Activated CD4-positive, alpha-beta T cell treated with anti-CD3 and anti-CD28 coated beads for 48 hours (primary cell): ENCODE measurements around the gene N4BP2L1.

Experiments used
- DNase-seq: peaks from one replicate; pipeline ENCODE4 v3.0.0-alpha.2; 2020

The N4BP2L1 gene

GRCh38 chr13:32430018-32430747 lies 2.3 kb upstream of the N4BP2L1 start:
- no peak for DNase-seq

GRCh38 chr13:32429433-32429909 lies 1.5 kb upstream of the N4BP2L1 start:
- DNase-seq, result no peak

- no peak for DNase-seq
Observed at GRCh38 chr13:32428581-32429432, 877 bp upstream of the N4BP2L1 start.

- peak; percentile 72 for DNase-seq
Observed at GRCh38 chr13:32426990-32427851, 709 bp downstream of the N4BP2L1 start.

- DNase-seq, result peak; percentile 42
Observed at GRCh38 chr13:32426191-32426989, 1.5 kb downstream of the N4BP2L1 start.

GRCh38 chr13:32425158-32425557 lies 2.8 kb downstream of the N4BP2L1 start:
- DNase-seq, result no peak

GRCh38 chr13:32423592-32423991 lies 4.3 kb downstream of the N4BP2L1 start:
- no peak for DNase-seq

GRCh38 chr13:32419862-32420261 lies 8.1 kb downstream of the N4BP2L1 start:
- no peak for DNase-seq

GRCh38 chr13:32417995-32418394 lies 9.9 kb downstream of the N4BP2L1 start:
- no peak for DNase-seq

GRCh38 chr13:32415019-32415418 lies 12.9 kb downstream of the N4BP2L1 start:
- peak; percentile 32 for DNase-seq

- no peak for DNase-seq
Observed at GRCh38 chr13:32414580-32414979, 13.3 kb downstream of the N4BP2L1 start.

GRCh38 chr13:32413284-32413683 lies 14.6 kb downstream of the N4BP2L1 start:
- no peak for DNase-seq

- no peak for DNase-seq
Observed at GRCh38 chr13:32409561-32410421, 18.1 kb downstream of the N4BP2L1 start.

- DNase-seq, result no peak
Observed at GRCh38 chr13:32409001-32409313, 19.0 kb downstream of the N4BP2L1 start.

GRCh38 chr13:32408296-32409000 lies 19.5 kb downstream of the N4BP2L1 start:
- no peak for DNase-seq

GRCh38 chr13:32407854-32408253 lies 20.1 kb downstream of the N4BP2L1 start:
- peak; percentile 29 for DNase-seq

- no peak for DNase-seq
Observed at GRCh38 chr13:32403108-32403507, 24.8 kb downstream of the N4BP2L1 start.

- DNase-seq, result no peak
Observed at GRCh38 chr13:32391101-32391619, 36.8 kb downstream of the N4BP2L1 start.

GRCh38 chr13:32390484-32390883 lies 37.4 kb downstream of the N4BP2L1 start:
- no peak for DNase-seq

GRCh38 chr13:32390048-32390447 lies 37.9 kb downstream of the N4BP2L1 start:
- DNase-seq, result no peak
